SK-N-MC (cell line): ENCODE results near the gene NR2E3.

Experiments used
- DNase-seq: peaks from one replicate; pipeline ENCODE4 v3.0.0-alpha.2; 2011; ENCODE audit warnings: low read depth, low spot score
- H3K27ac ChIP-seq: fragments of 200-600 bp; sonication (generic); 2 replicates; pipeline ENCODE4 v1.5.1; 2016; ENCODE audit warnings: mixed run types
- H3K36me3 ChIP-seq: fragments of 200-600 bp; sonication (generic); 2 replicates; pipeline ENCODE4 v1.6.1; 2017; ENCODE audit warnings: antibody characterized with exemption, low read length, mixed read lengths; ENCODE audit not compliant: insufficient read depth
- H3K4me3 ChIP-seq: fragments of 200-600 bp; sonication (generic); 2 replicates; pipeline ENCODE4 v1.5.1; 2016
- H3K9ac ChIP-seq: fragments of 200-600 bp; sonication (generic); 2 replicates; pipeline ENCODE4 v1.8.0; 2017; ENCODE audit warnings: mixed run types, mixed read lengths; ENCODE audit not compliant: insufficient read length
- H3K9me3 ChIP-seq: fragments of 200-600 bp; sonication (generic); 2 replicates; pipeline ENCODE4 v1.6.1; 2017; ENCODE audit warnings: low read depth, mild to moderate bottlenecking, antibody characterized with exemption, low read length, moderate library complexity, mixed read lengths
- EZH2 ChIP-seq: fragments of 200-600 bp; sonication (generic); IDR thresholded peaks from one replicate; pipeline ENCODE4 v1.6.1; 2017; ENCODE audit warnings: antibody characterized with exemption
- FOXP2 ChIP-seq: optimal IDR thresholded peaks from 2 replicates; pipeline ENCODE3; 2011; ENCODE audit warnings: mild to moderate bottlenecking, moderate library complexity; ENCODE audit not compliant: insufficient read depth; ENCODE audit errors: extremely low read length, control extremely low read depth
- POLR2AphosphoS5 ChIP-seq: IDR thresholded peaks from 2 replicates; pipeline ENCODE4 v1.6.1; 2012; ENCODE audit warnings: mild to moderate bottlenecking, low read depth, low read length, borderline replicate concordance

Gene NR2E3

DNA sequence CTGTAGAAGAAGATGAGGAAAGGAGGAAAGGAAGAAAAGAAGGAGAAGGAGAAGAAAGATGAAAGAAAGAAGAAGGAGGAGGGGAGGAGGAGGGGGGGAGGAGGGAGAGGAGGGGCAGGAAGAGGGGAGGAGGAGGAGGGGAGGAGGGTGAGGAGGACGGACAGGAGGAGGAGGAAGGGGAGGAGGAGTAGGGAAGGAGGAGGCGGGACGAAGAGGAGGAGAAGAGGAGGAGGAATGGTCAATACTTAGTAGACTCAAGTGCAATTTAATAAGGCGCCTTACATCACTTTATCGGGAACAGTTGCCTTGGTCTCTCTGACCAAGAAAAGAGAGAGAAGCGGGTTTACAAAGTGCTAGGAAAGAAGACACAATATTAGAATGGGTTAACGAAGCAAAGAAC is 23.7 kb upstream of the NR2E3 start:
- no peak for DNase-seq
- Histone ChIP-seq H3K4me3 (no peak overlapping the region), H3K27ac (no peak overlapping the region), H3K36me3 (no peaks in the 10 kb centered on the region), H3K9me3 (no peaks in the 10 kb centered on the region), H3K9ac (no peak overlapping the region)
- TF ChIP-seq EZH2 (no peak), POLR2AphosphoS5 (no peak), FOXP2 (no peak)

DNA sequence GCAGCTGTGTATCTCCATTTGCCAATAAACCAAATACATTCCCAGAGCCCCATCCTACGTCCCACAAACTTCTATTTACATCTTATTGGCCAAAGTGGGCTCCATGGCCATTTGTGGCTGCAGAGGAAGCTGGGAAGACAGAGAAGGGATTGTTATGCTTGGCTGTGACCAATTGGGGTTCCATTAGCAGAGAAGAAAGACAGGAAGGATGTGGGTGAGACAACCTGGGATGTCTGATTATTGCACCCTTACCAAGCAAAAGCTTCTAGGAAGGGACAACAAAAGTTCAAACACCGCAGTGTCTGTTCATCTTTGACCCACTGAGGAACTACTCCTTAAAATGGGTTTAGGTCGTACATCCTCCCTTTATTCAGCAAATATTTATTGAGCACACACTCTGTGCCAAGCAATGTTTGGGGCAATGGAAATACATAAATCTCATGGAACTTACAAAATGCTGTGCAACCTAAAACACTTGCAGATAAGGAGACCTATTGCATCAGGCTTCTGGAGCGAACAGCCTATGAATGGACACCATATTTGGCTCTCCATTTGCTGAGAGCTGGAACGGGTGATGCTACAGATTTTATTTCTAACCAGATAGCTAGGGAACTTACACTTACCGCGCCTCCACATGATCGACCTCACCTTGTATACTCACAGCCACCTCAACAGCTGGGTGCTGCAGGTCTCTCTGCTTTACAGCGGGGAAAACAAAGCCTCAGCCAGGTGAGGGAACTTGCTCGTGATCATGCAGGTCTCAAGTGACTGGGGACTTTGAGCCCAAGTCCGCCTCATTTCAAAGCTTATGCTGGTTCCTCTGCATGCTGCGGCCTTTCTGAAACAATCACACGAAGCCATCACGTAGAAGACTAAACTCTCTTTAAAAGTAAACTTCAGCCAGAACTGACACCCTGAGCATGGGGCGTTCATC is 21.4 kb upstream of the NR2E3 start:
- H3K27ac ChIP-seq = no peak overlapping the region
- no peak overlapping the region for H3K9ac ChIP-seq
- no peak for DNase-seq
- no peaks in the 10 kb centered on the region for H3K36me3 ChIP-seq
- no peak for TF ChIP-seq FOXP2
- no peak for TF ChIP-seq POLR2AphosphoS5
- TF ChIP-seq EZH2 = no peak
- H3K9me3 ChIP-seq = no peaks in the 10 kb centered on the region
- H3K4me3 ChIP-seq = no peak overlapping the region

DNA sequence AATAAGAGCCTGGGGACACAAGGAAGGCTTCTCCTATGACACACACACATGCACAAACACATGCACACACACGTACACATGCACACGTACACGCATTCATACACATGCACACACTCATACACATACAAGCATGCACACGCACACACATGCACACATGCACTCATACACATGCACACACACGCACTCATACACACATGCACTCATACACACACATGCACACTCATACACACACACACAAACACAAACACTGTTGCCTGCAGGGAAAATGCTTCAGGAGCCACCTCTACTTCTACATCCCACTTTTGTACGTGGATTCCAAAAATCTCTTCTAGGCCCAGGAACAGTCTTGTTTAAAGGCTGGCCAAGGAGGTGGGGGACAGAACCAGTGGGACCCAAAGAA is 20.7 kb upstream of the NR2E3 start:
- Histone ChIP-seq H3K4me3 (no peak overlapping the region), H3K9ac (no peak overlapping the region), H3K36me3 (no peaks in the 10 kb centered on the region), H3K27ac (no peak overlapping the region), H3K9me3 (no peaks in the 10 kb centered on the region)
- no peak for DNase-seq
- TF ChIP-seq FOXP2 (no peak), EZH2 (no peak), POLR2AphosphoS5 (no peak)

DNA sequence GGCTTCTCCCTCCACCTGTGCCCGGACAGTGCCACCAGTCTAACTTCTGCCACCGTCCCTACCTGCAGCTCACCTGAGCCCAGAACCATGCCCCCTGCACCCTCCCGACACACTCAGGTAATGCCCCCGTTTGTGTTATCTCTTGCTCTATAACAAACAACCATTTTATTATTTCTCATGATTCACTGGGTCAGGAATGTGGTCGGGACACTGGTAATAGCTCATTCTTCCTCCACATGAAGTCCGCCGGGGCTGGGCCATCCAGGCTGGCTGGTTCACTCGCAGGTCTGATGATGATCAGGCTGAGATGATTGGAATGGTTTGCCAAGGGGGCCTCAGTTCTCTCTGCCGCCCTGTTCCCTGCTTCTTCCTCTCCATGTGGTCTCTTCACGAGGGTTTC is 20.3 kb upstream of the NR2E3 start:
- no peak overlapping the region for H3K27ac ChIP-seq
- no peak for DNase-seq
- H3K4me3 ChIP-seq = no peak overlapping the region
- no peaks in the 10 kb centered on the region for H3K36me3 ChIP-seq
- TF ChIP-seq FOXP2 (no peak), EZH2 (no peak), POLR2AphosphoS5 (no peak)
- no peaks in the 10 kb centered on the region for H3K9me3 ChIP-seq
- no peak overlapping the region for H3K9ac ChIP-seq

DNA sequence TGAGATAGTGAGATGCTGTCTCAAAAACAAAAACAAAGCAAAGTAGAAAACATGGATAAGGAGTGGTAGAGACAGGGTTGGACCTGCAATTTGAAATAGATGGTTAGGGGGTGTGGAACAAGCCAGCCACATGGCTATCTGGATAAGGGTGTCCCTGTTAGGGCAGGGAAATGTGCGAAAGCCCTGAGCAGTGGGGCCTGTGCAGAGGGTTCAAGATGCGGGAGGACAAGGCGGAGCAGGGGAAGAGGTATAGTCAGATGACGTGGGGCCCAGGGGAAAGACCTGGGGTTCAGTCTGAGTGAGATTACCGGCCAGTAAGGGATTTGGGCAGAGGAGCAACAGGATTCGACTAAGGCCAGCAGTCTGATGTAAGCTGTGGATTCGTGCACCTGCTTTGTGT is 18.4 kb upstream of the NR2E3 start:
- TF ChIP-seq EZH2 = no peak
- TF ChIP-seq FOXP2 = no peak
- no peak for TF ChIP-seq POLR2AphosphoS5
- Histone ChIP-seq H3K27ac (no peak overlapping the region), H3K9me3 (no peaks in the 10 kb centered on the region), H3K36me3 (no peaks in the 10 kb centered on the region), H3K9ac (no peak overlapping the region), H3K4me3 (no peak overlapping the region)
- DNase-seq = no peak

DNA sequence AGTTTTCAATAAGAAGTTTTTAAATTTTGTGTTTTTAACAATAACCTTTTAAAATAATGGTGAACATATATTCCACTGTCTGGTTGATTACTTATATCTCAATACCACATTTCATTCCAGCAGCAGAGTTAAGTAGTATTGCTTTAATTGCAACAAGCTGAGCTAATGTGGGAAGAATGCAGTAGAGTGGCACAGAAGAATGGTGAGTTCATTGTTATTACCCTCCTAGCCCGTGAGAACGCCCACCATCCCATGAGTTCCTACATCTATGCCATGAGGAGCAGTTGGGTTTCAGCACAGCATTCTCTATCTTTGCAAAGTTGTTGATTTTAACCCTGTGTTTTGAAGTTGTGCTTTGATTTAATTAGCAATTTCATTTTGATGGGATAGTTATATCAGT is 17.8 kb upstream of the NR2E3 start:
- H3K9ac ChIP-seq = no peak overlapping the region
- no peak overlapping the region for H3K27ac ChIP-seq
- TF ChIP-seq EZH2 = no peak
- no peak for TF ChIP-seq FOXP2
- no peak for TF ChIP-seq POLR2AphosphoS5
- no peak for DNase-seq
- H3K36me3 ChIP-seq = no peaks in the 10 kb centered on the region
- H3K4me3 ChIP-seq = no peak overlapping the region
- H3K9me3 ChIP-seq = no peaks in the 10 kb centered on the region

DNA sequence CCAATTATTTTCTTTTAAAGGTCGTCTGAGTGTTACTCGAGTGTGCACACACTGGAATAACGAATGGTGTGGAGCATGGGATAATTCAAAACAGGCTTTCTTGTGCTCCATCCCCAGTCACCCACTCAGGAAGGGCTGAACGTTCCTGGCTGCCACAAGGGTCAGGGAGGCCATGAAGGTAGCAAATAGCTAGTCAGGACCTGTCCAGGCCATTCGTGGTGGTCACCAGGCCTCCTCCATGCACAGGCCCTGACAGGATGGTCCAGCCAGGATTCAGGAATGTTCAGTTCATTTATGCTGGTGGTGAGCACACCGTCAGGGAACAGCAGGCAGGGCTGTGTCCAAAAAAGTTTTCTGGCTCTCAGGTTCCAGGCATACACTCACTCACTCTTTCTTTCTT is 11.7 kb upstream of the NR2E3 start:
- H3K27ac ChIP-seq = no peak overlapping the region
- H3K9ac ChIP-seq = no peak overlapping the region
- no peaks in the 10 kb centered on the region for H3K9me3 ChIP-seq
- H3K4me3 ChIP-seq = no peak overlapping the region
- no peaks in the 10 kb centered on the region for H3K36me3 ChIP-seq
- TF ChIP-seq POLR2AphosphoS5 (no peak), EZH2 (no peak), FOXP2 (no peak)
- DNase-seq = no peak

DNA sequence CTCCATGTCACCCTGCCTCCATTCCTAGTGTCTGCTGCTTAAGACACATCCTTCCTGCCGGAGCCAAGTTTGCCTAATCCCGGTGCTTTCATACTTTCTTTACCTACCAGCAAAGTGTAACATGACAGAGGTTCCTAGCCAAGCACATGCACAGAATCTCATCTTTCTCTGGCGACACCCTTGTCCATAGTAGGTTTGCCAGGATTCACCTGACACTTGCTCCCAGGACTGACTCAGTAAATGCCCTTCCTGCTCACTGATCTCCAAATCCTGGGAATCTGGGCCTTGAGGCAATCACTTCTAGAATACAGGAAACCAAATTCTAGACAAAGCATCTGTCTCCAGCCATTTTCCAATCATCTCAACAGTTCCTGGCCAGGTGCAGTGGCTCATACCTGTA is 10.2 kb upstream of the NR2E3 start:
- no peak overlapping the region for H3K27ac ChIP-seq
- H3K9ac ChIP-seq = no peak overlapping the region
- no peaks in the 10 kb centered on the region for H3K36me3 ChIP-seq
- H3K4me3 ChIP-seq = no peak overlapping the region
- no peaks in the 10 kb centered on the region for H3K9me3 ChIP-seq
- no peak for DNase-seq
- TF ChIP-seq POLR2AphosphoS5 = no peak
- no peak for TF ChIP-seq FOXP2
- no peak for TF ChIP-seq EZH2

DNA sequence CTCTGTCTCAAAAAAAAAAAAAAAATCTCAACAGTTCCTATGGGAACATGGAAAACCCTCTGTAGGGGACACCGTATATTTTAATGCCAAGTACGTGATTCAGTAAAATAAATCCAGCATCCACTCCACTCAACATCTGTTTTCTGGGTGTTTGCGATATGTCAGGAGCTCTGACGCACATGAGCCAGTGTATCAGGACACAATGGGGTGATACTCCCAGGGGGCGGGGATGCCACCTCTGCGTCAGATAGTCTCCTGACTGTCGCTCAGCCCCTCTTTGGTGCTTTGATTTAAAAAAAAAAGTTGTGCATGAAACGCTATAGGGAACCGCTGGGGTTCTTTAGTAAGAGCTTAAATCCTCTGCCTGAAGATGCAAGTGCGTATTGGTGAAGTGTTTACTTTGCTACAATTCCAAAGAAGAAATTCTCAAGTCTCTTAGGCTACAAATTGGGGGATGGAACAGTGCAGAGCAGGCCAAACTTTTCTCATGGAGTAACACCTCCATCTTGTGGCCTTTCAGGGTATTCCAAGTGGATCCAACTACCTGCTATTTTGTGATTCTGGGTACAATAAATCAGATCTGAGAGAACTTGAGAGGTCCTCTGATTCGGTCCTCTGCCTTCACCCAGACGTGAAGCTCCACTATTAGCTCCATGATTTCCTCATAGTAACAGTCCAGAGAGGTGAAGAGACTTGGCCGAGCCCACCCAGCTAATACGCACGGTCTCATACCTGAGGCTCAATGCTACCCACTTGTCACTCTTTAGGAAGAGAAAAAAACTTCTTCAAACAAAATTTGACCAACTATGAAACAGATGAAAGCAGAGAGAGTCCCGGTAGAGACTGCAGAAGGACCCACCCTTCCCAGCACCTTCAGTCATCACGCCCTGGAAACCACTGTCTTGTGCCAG is 9.3 kb upstream of the NR2E3 start:
- H3K9me3 ChIP-seq = no peaks in the 10 kb centered on the region
- H3K36me3 ChIP-seq = no peaks in the 10 kb centered on the region
- peak; percentile 39 for DNase-seq
- no peak overlapping the region for H3K9ac ChIP-seq
- no peak overlapping the region for H3K4me3 ChIP-seq
- TF ChIP-seq FOXP2 (no peak), EZH2 (no peak), POLR2AphosphoS5 (no peak)
- H3K27ac ChIP-seq = no peak overlapping the region
